Measurements from ENCODE around the gene RPL39. TPM values are rescaled to one million over a fixed set of nuclear protein-coding genes. Genes with fewer than 3 reads are reported as not detected.

The RPL39 gene
- total and polyA plus RNA-seq, 10 of the 15 experiments (the other 5 are each of a cell fraction or from before 2014, with no cell fraction given), result 1,792 to 6,541 (median 3,667) TPM

- TF ChIP-seq ZNF687 (IDR thresholded peaks at IDR 0.05), result peak; percentile 78
- no peak; the same call in 1 of the 2 replicates for TF ChIP-seq ZNF384 (IDR thresholded peaks at IDR 0.05; ENCODE audit: borderline replicate concordance, low read depth, low read length)
- TF ChIP-seq BACH1 (IDR thresholded peaks at IDR 0.05; ENCODE audit: borderline replicate concordance), result peak; percentile 12; the same call in 1 of the 2 replicates
- TF ChIP-seq HDAC6 (IDR thresholded peaks at IDR 0.05; ENCODE audit: unreplicated experiment), result no peak
- TF ChIP-seq TCF7 (IDR thresholded peaks at IDR 0.05; ENCODE audit: borderline replicate concordance), result no peak
- no peak for TF ChIP-seq TAF1 (IDR thresholded peaks at IDR 0.05; ENCODE audit: borderline replicate concordance, low read depth, low read length)
- TF ChIP-seq SMAD1 (IDR thresholded peaks at IDR 0.05; ENCODE audit: low read depth, partially characterized antibody), result no peak
- TF ChIP-seq JUND (IDR thresholded peaks at IDR 0.05; ENCODE audit: low read depth, low read length), result peak; percentile 91
- TF ChIP-seq CTCF (IDR thresholded peaks at IDR 0.05 in 2 of 3, conservative IDR thresholded peaks at IDR 0.05 in 1 of 3; ENCODE audit: control insufficient read depth in 2 of 3, extremely low read depth in 1 of 3, insufficient read depth in 1 of 3, low read depth in 3 of 3, low read length in 3 of 3), result no peak
- peak; percentile 63; the same call in 1 of the 2 replicates for TF ChIP-seq IRF4 (IDR thresholded peaks at IDR 0.05; ENCODE audit: low read depth, low read length)
- TF ChIP-seq ZZZ3 (IDR thresholded peaks at IDR 0.05; ENCODE audit: control insufficient read depth, insufficient read length, low read depth), result no peak
- no peak for TF ChIP-seq HDAC2 (IDR thresholded peaks at IDR 0.05)
- no peak for TF ChIP-seq E2F8 (IDR thresholded peaks at IDR 0.05; ENCODE audit: low read depth, partially characterized antibody)
- TF ChIP-seq ZBTB11 (CRISPR knock-in tag; IDR thresholded peaks at IDR 0.05), result no peak
- TF ChIP-seq DPF2 (IDR thresholded peaks at IDR 0.05), result peak; percentile 92
- TF ChIP-seq RELB (IDR thresholded peaks at IDR 0.05; ENCODE audit: low read depth), result peak; percentile 90
Measured at GRCh38 chrX:119755981-119756533, 35.4 kb downstream of the RPL39 start (continued).
